ENCODE data around the gene HECTD4.

HECTD4 gene

GRCh38 chr12:112314981-112315380, 67.2 kb downstream of the HECTD4 start:
- no peak for DNase-seq

- DNase-seq, result no peak
These were observed 72.4 kb downstream of the HECTD4 start for GRCh38 chr12:112309797-112310196.

GRCh38 chr12:112308652-112309051, 73.6 kb downstream of the HECTD4 start:
- no peak for DNase-seq

GRCh38 chr12:112308161-112308560, 74.1 kb downstream of the HECTD4 start:
- DNase-seq, result no peak

GRCh38 chr12:112307317-112308011, 74.8 kb downstream of the HECTD4 start:
- no peak for DNase-seq

- DNase-seq, result no peak
These were observed 76.3 kb downstream of the HECTD4 start for GRCh38 chr12:112305951-112306350.

- DNase-seq, result no peak
These were observed 77.8 kb downstream of the HECTD4 start for GRCh38 chr12:112304436-112304835.

GRCh38 chr12:112303799-112304198, 78.4 kb downstream of the HECTD4 start:
- DNase-seq, result no peak

- peak; percentile 62 for DNase-seq
These were observed 79.2 kb downstream of the HECTD4 start for GRCh38 chr12:112303004-112303403.

- DNase-seq, result no peak
These were observed 82.5 kb downstream of the HECTD4 start for GRCh38 chr12:112299704-112300103.

- DNase-seq, result no peak
These were observed 85.0 kb downstream of the HECTD4 start for GRCh38 chr12:112297188-112297587.

- DNase-seq, result no peak
These were observed 86.0 kb downstream of the HECTD4 start for GRCh38 chr12:112296183-112296582.

- no peak for DNase-seq
These were observed 87.4 kb downstream of the HECTD4 start for GRCh38 chr12:112294793-112295192.

- DNase-seq, result no peak
These were observed 93.6 kb downstream of the HECTD4 start for GRCh38 chr12:112288638-112289037.

- no peak for DNase-seq
These were observed 96.4 kb downstream of the HECTD4 start for GRCh38 chr12:112285600-112286401.

- no peak for DNase-seq
These were observed 98.7 kb downstream of the HECTD4 start for GRCh38 chr12:112283546-112283945.

- no peak for DNase-seq
These were observed 99.3 kb downstream of the HECTD4 start for GRCh38 chr12:112282920-112283319.

GRCh38 chr12:112275836-112276235, 106.4 kb downstream of the HECTD4 start:
- DNase-seq, result no peak

GRCh38 chr12:112275207-112275606, 107.0 kb downstream of the HECTD4 start:
- no peak for DNase-seq

- DNase-seq, result no peak
These were observed 111.6 kb downstream of the HECTD4 start for GRCh38 chr12:112270673-112271072.

- DNase-seq, result no peak
These were observed 115.8 kb downstream of the HECTD4 start for GRCh38 chr12:112266473-112266872.

GRCh38 chr12:112261559-112261958, 120.7 kb downstream of the HECTD4 start:
- no peak for DNase-seq

GRCh38 chr12:112258926-112259325, 123.3 kb downstream of the HECTD4 start:
- no peak for DNase-seq

GRCh38 chr12:112256780-112257179, 125.5 kb downstream of the HECTD4 start:
- no peak for DNase-seq
